Loucy (cell line): ENCODE measurements around the gene PARP8.

Source experiments
- H2AFZ ChIP-seq: fragments of 200-600 bp; sonication (generic); 2 replicates; pipeline ENCODE4 v1.6.0; 2016; ENCODE audit warnings: antibody characterized with exemption, mild to moderate bottlenecking, low read length, moderate library complexity
- H3F3A ChIP-seq: fragments of 200-600 bp; 2 replicates; pipeline ENCODE4 v1.6.0; 2016; ENCODE audit warnings: antibody characterized with exemption, low read depth, mild to moderate bottlenecking
- H3K27me3 ChIP-seq: fragments of 200-600 bp; sonication (generic); 2 replicates; pipeline ENCODE4 v1.6.1; 2014; ENCODE audit warnings: low read length, mild to moderate bottlenecking; ENCODE audit not compliant: insufficient read depth, poor library complexity, severe bottlenecking
- H3K36me3 ChIP-seq: fragments of 200-600 bp; sonication (generic); 2 replicates; pipeline ENCODE4 v1.6.1; 2016; ENCODE audit warnings: low read length; ENCODE audit not compliant: insufficient read depth
- H3K4me1 ChIP-seq: fragments of 200-600 bp; sonication (generic); 2 replicates; pipeline ENCODE4 v1.5.1; 2014; ENCODE audit warnings: low read length, mild to moderate bottlenecking; ENCODE audit not compliant: insufficient read depth, poor library complexity, severe bottlenecking
- H3K4me2 ChIP-seq: fragments of 200-600 bp; sonication (generic); 2 replicates; pipeline ENCODE4 v1.6.0; 2014; ENCODE audit warnings: antibody characterized with exemption, low read length, low read depth, mild to moderate bottlenecking; ENCODE audit not compliant: poor library complexity, severe bottlenecking
- H3K4me3 ChIP-seq: fragments of 200-600 bp; sonication (generic); 2 replicates; pipeline ENCODE4 v1.5.1; 2014; ENCODE audit warnings: low read length, mild to moderate bottlenecking, mixed read lengths; ENCODE audit not compliant: poor library complexity, severe bottlenecking
- H3K79me2 ChIP-seq: fragments of 200-600 bp; sonication (generic); 2 replicates; pipeline ENCODE4 v1.6.1; 2014; ENCODE audit warnings: low read length; ENCODE audit not compliant: insufficient read depth
- H3K9ac ChIP-seq: fragments of 200-600 bp; sonication (generic); 2 replicates; pipeline ENCODE4 v1.6.0; 2014; ENCODE audit warnings: mild to moderate bottlenecking, low read depth, low read length, moderate library complexity; ENCODE audit not compliant: poor library complexity, severe bottlenecking
- H3K9me2 ChIP-seq: fragments of 200-600 bp; sonication (generic); replicated peaks from 2 replicates; pipeline ENCODE4 v1.6.1; 2016; ENCODE audit warnings: low read depth, low read length, mixed read lengths
- H3K9me3 ChIP-seq: fragments of 200-600 bp; sonication (generic); 2 replicates; pipeline ENCODE4 v1.6.1; 2014; ENCODE audit warnings: mild to moderate bottlenecking, antibody characterized with exemption, low read length, low read depth; ENCODE audit not compliant: insufficient read depth
- H4K20me1 ChIP-seq: fragments of 200-600 bp; sonication (generic); 2 replicates; pipeline ENCODE4 v1.6.0; 2014; ENCODE audit warnings: antibody characterized with exemption, low read length, mild to moderate bottlenecking; ENCODE audit not compliant: insufficient read depth, poor library complexity, severe bottlenecking
- CTCF ChIP-seq: fragments of 200-600 bp; sonication (generic); conservative IDR thresholded peaks from 2 replicates; pipeline ENCODE4 v1.5.1; 2014; ENCODE audit warnings: mild to moderate bottlenecking, antibody characterized with exemption, low read length
- EZH2phosphoT487 ChIP-seq: fragments of 200-600 bp; IDR thresholded peaks from 2 replicates; pipeline ENCODE4 v1.6.1; 2018; ENCODE audit warnings: antibody characterized with exemption, mild to moderate bottlenecking, moderate library complexity, borderline replicate concordance

PARP8 gene

GRCh38 chr5:50646591-50646990, 19.8 kb upstream of the PARP8 start:
- Histone ChIP-seq H3K9ac (no peak overlapping the region), H3K4me1 (peaks cover 6% of the 10 kb centered on the region), H3K4me2 (no peak overlapping the region), H3K36me3 (no peaks in the 10 kb centered on the region), H4K20me1 (no peaks in the 10 kb centered on the region), H3K4me3 (no peak overlapping the region), H2AFZ (no peak overlapping the region), H3K27me3 (no peaks in the 10 kb centered on the region), H3K79me2 (no peaks in the 10 kb centered on the region), H3F3A (no peaks in the 10 kb centered on the region), H3K9me2 (no peaks in the 10 kb centered on the region), H3K9me3 (no peaks in the 10 kb centered on the region)
- TF ChIP-seq CTCF (no peak), EZH2phosphoT487 (no peak)

- Histone ChIP-seq H3K9me3 (no peaks in the 10 kb centered on the region), H3K4me3 (no peak overlapping the region), H3K4me2 (no peak overlapping the region), H3K9me2 (no peaks in the 10 kb centered on the region), H3K79me2 (no peaks in the 10 kb centered on the region), H2AFZ (no peak overlapping the region), H3K4me1 (peaks cover 15% of the 10 kb centered on the region), H3K36me3 (no peaks in the 10 kb centered on the region), H4K20me1 (no peaks in the 10 kb centered on the region), H3K27me3 (no peaks in the 10 kb centered on the region), H3K9ac (no peak overlapping the region), H3F3A (no peaks in the 10 kb centered on the region)
- TF ChIP-seq CTCF, result no peak
- no peak for TF ChIP-seq EZH2phosphoT487
These were observed 18.7 kb upstream of the PARP8 start for GRCh38 chr5:50647726-50648125.

- Histone ChIP-seq H3K4me2 (peak overlapping the region; percentile 43), H3K27me3 (no peaks in the 10 kb centered on the region), H2AFZ (peak overlapping the region; percentile 42; the same call in 1 of the 2 replicates), H3K9ac (peak overlapping the region; percentile 5), H3F3A (no peaks in the 10 kb centered on the region), H4K20me1 (no peaks in the 10 kb centered on the region), H3K4me3 (peak overlapping the region; percentile 25), H3K9me3 (no peaks in the 10 kb centered on the region), H3K9me2 (no peaks in the 10 kb centered on the region), H3K36me3 (no peaks in the 10 kb centered on the region), H3K79me2 (no peaks in the 10 kb centered on the region), H3K4me1 (peaks cover 33% of the 10 kb centered on the region)
- no peak for TF ChIP-seq EZH2phosphoT487
- TF ChIP-seq CTCF, result no peak
These were observed 12.5 kb upstream of the PARP8 start for GRCh38 chr5:50653946-50654345.
